ENCODE data around the gene ERCC8.
"Not testable (repeated sequence)": the region's sequence is repeated elsewhere in the genome, so short reads cannot be mapped to it uniquely, and the experiment has no call there.

ERCC8 gene, protein sequence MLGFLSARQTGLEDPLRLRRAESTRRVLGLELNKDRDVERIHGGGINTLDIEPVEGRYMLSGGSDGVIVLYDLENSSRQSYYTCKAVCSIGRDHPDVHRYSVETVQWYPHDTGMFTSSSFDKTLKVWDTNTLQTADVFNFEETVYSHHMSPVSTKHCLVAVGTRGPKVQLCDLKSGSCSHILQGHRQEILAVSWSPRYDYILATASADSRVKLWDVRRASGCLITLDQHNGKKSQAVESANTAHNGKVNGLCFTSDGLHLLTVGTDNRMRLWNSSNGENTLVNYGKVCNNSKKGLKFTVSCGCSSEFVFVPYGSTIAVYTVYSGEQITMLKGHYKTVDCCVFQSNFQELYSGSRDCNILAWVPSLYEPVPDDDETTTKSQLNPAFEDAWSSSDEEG

DNA sequence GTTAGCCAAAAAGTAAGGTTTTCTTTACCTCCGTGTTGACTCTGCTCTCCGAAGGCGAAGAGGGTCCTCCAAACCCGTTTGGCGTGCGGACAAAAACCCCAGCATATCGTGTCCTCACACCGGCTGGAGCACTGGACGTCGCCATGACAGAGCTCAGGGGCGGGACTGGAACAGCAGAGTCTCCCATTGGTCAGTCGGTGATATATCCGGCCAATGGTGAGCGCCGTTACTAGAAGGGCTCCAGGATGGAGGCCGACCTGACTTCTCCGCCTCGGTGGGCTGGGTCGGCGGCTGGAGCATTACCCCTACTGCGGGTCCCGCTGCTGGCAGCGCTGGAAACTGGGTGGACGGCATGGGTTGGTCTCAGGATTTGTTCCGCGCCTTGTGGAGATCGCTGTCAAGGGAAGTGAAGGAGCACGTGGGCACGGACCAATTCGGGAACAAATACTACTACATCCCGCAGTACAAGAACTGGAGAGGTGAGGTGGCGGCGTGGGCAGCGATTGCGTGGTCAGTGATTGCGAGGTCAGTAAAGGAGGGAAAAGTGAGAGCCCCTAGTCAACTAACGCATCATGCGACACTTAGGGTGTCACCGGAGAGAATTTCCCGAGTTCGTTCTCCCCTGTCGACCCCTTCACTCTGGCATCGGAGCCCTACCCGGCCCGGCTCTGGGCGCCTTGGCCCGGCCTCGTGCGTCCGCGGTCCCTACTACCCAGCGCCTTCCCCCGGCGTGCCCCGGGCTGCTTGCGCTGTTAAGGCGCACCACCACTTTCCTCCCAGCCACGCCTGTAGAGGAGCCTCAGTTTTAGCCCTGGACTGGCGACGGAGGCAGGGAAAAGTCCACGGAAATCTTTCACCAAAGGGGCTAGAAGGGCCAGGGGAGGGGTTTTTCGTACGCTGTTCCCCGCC lies at the start of gene ERCC8, which contains the start of gene NDUFAF2:
Gene ERCC8, minus strand, starts transcription at position 167 of the 909 bp plus-strand sequence. Its CDS starts 62 bp downstream, at position 105.
Gene NDUFAF2, plus strand, starts transcription at position 302 of the 909 bp plus-strand sequence. Its CDS starts 51 bp downstream, at position 353.
- DNase-seq (ENCODE audit: low read depth): peak; percentile 84

- no peak for DNase-seq (ENCODE audit: low read depth)
Observed at GRCh38 chr5:60993875-60994571, 49.2 kb upstream of the ERCC8 start.

DNA sequence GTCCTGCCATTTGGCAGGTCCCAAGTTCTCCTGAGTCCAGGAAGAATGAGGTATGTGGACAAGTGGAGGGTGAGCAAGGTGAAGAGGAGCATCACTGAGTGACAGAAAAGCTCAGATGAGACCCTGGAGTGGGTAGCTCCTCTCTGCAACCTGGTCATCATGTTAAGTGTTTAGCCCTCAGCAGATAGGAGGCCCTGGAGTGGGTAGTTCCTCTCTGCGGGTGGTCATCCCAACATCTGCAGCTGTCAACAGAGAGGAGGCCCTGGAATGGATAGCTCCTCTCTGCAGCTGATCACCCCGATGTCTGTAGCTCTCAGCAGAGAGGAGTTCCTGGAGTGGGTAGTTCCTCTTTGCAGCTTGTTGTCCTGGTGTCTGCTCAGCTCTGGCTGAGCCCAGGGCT lies 48.6 kb upstream of the ERCC8 start:
- no peak for DNase-seq (ENCODE audit: low read depth)

DNA sequence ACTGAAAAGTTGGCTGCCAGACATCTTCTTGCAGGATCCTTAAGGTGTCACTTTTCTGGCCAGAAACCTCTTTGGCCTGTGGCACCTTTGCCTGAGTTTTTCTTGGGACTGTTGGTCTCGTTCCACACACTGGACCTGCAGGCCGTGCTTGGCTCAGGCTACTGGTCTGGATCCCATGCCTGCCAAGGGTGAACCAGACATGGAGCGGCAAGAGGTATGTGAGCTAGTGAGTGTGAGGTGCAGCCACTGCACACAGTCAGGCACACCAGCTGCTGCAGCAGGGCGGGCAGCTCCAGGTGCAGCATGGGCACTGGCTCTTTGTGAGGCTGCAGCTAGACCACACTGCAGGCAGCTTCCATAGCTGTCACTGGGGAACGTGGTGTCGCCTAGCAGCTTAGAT lies 48.0 kb upstream of the ERCC8 start:
- no peak for DNase-seq (ENCODE audit: low read depth)

GRCh38 chr5:60989790-60990189 lies 44.9 kb upstream of the ERCC8 start:
- no peak for DNase-seq (ENCODE audit: low read depth)

- DNase-seq (ENCODE audit: low read depth): not testable (repeated sequence)
Observed at GRCh38 chr5:60982127-60982526, 37.3 kb upstream of the ERCC8 start.

DNA sequence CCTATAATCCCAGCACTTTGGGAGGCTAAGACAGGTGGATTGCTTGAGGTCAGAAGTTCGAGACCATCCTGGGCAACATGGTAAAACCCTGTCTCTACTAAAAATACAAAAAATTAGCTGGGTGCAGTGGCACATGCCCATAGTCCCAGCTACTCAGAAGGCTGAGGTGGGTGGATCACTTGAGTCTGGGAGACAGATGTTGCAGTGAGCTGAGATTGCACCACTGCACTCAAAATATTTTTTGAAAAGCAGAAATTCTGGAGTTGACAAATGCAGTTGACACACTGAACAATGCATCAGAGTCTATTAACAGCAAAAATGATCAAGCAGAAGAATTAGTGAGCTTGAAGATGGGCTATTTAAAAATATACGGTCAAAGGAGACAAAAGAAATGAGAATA lies 35.6 kb upstream of the ERCC8 start:
- DNase-seq (ENCODE audit: low read depth): no peak

DNA sequence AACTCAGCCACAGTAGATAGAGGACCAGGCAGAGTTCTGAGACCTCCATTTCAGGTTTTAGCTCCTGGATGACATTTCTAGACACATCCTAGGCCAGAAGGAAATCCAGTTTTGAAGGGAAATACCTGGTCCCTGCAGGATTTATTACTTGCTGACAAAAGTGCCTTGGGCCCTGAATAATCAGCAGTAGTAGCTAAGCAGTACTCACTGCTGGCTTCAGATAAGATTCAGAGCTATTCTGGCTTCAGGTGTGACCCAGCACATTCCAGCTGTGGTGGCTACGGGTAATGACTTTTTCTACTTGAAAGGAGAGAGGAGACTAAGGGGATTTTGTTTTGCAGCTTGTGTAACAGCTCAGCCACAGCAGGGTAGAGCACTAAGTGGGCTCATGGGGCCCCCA lies 34.1 kb upstream of the ERCC8 start:
- DNase-seq (ENCODE audit: low read depth): no peak

DNA sequence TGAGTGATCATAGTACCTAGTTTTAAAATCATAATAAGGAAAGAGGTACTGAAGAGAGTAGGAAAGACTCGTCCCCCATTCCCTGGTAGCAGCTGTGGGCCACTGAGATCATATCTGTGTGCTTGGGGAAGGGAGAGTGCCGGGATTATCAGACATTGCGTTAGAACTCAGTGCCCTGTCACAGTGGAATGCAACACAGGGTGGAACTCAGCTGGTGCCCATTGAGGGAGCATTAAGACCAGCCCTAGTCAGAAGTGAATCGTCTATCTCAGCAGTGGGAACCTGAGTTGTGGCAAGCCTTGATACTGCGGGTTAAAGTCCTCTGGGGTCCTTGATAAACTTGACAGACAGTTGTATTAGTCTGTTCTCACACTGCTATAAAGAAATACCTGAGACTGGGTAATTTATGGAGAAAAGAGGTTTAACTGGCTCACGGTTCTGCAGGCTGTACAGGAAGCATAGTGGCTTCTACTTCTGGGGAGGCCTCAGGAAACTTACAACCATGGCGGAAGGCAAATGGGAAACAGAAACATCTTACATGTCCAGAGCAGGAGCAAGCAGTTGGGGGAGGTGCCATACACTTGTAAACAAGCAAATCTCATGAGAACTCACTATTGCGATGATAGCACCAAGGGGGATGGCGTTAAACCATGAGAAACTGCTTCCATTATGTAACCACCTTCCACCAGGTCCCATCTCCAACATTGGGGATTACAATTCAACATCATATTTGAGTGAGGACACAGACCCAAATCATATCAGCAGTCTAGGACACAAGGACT lies 33.3 kb upstream of the ERCC8 start:
- no peak for DNase-seq (ENCODE audit: low read depth)

GRCh38 chr5:60972231-60972630 lies 27.4 kb upstream of the ERCC8 start:
- DNase-seq (ENCODE audit: low read depth): no peak

DNA sequence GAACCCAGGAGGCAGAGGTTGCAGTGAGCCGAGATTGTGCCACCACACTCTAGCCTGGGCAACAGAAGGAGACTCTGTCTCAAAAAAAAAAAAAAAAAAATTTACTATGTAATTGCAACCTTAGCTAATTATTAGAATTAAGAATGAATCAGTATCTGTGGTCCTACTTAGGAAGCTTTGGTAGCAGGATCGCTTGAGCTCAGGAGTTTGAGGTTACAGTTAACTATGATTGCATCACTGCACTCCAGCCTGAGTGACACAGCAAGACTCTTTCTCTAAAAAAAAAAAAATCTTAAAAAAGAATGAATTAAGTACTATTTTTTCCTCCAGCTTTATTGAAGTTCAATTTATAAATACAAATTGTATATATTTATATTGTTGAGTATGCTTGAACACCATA lies 16.8 kb upstream of the ERCC8 start:
- peak; percentile 33 for DNase-seq (ENCODE audit: low read depth)

- peak; percentile 20 for DNase-seq (ENCODE audit: low read depth)
Observed at GRCh38 chr5:60960591-60960990, 15.7 kb upstream of the ERCC8 start.

DNA sequence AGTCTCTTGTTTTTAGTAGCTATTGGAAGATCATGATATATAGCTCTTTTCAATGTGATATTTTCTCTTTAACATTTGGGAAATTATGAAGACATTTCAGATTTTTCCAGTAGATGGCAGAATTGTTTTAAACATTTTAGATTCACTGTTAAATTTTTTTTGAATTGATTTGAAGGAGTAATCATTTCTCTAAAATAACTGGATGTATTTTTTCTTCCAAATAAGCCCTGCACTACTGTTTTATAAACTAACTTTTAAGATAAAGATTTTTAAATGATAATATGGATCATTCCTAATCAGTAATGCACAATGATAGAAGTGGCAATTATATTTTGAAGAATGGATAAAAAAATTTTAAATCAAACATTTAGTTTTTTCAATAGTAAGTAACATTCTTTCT lies 14.3 kb upstream of the ERCC8 start:
- peak; percentile 4 for DNase-seq (ENCODE audit: low read depth)

DNA sequence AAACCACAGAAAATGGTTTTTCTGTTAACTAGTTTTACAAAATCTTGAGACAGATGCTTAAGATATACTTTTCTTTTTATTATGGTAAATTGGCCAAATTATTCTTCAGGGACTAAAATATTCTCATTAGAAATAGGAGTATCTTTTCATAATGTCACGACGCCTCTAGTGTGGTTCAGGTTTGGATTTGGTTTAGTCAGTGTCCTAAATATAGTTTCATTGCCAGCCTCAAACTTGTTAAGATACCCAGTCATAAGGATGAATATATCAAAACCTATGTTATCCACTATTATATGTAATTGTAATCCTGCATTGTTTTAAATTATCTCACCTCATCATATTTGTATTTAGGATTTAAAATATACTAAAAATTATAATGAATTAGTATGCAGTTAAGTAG lies 13.8 kb upstream of the ERCC8 start:
- DNase-seq (ENCODE audit: low read depth): no peak

- no peak for DNase-seq (ENCODE audit: low read depth)
Observed at GRCh38 chr5:60958088-60958487, 13.2 kb upstream of the ERCC8 start.

DNA sequence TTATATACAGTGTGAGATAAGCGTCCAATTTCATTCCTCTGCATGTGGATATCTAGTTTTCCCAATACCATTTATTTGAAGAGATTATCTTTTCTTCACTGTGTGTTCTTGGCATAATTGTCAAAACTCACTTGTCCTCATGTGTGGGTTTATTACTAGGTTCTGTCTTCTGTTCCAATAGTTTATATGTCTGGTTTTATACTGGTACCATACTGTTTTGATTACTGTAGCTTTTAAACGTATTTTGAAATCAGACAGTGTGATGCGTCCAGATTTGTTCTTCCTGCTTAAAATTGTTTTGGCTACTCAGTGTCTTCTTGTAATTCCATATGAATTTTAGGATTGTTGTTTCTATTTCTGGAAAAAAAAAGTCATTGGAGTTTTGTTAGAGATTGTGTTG lies 10.4 kb upstream of the ERCC8 start:
- DNase-seq (ENCODE audit: low read depth): no peak

DNA sequence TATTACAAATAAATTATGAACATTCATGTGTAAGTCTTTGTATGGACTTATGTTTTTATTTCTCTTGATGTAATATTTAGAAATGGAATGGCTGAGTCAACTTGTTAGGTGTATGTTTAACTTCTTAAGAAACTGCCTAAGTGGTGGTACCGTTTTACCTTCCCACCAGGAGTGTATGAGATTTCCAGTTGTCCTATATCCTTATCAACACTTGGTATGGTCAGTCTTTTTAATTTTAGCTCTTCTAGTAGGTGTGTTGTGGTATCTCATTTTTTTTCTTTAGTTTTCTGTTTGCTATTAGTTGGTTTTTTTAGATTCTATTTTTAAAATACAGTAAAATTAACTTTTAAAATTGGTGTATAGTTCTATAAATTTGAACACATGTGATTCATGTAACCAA lies 3.9 kb upstream of the ERCC8 start:
- no peak for DNase-seq (ENCODE audit: low read depth)

GRCh38 chr5:60945813-60946187 lies 930 bp upstream of the ERCC8 start:
- DNase-seq (ENCODE audit: low read depth): peak; percentile 32

DNA sequence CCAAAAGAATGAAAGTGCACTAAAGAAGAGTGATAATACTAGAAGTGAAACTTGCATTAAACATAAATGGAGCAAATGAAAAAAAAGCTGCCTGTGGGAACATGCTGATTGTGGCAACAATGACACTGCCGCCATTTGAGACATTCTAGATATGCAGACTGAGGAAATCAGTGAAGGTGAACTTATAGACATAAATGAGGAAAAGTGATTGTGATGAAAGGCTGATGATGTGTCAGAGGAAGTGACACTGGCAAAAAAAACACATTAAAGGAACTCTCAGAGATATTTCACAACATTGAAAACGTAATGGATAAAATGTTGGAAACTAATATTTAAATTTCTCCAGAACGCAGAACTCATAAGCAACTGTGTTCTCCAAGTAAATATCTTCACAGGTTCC lies 1.2 kb downstream of the ERCC8 start:
- DNase-seq (ENCODE audit: low read depth): no peak

DNA sequence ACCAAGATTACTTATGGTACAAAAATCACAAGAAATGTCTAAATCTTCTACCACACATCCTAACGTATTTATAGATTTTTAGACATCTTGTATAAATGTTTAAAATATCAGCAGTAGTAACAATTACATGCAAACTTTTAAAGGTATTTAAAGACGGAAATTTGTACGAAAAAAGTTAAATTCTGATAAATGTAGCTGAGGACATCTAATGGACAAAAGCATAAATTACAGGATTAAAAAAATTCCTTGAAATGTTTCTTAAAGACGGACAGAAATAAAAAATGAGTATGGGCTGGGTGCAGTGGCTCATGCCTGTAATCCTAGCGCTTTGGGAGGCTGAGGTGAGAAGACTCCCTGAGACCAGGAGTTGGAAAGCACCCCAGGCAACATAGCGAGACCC lies 15.8 kb downstream of the ERCC8 start:
- DNase-seq (ENCODE audit: low read depth): no peak

GRCh38 chr5:60927450-60927849 lies 17.4 kb downstream of the ERCC8 start:
- no peak for DNase-seq (ENCODE audit: low read depth)

- DNase-seq (ENCODE audit: low read depth): no peak
Observed at GRCh38 chr5:60918466-60918865, 26.4 kb downstream of the ERCC8 start.

All from fibroblast of the conjunctiva (primary cell).